Kidney tubule cell (primary cell): ENCODE data around the gene POLR3A.
A peak's percentile ranks its signal among the peaks of the same experiment; 100 is the strongest.
"Not testable (repeated sequence)": the region's sequence is repeated elsewhere in the genome, so short reads cannot be mapped to it uniquely, and the experiment has no call there.

Source experiments
- DNase-seq: peaks from one replicate; pipeline ENCODE4 v3.0.0-alpha.2; 2018; ENCODE audit warnings: low spot score

POLR3A gene

GRCh38 chr10:78029269-78030226 lies at the start of gene POLR3A:
Gene POLR3A (minus strand): TSS chr10:78029515. CDS start chr10:78029407, 108 bp downstream.
- DNase-seq = peak; percentile 98

GRCh38 chr10:78078539-78079330 lies 49.4 kb upstream of the POLR3A start:
- no peak for DNase-seq

- not testable (repeated sequence) for DNase-seq
Measured at GRCh38 chr10:78075806-78076205, 46.5 kb upstream of the POLR3A start.

- no peak for DNase-seq
Measured at GRCh38 chr10:78072504-78072903, 43.2 kb upstream of the POLR3A start.

DNA sequence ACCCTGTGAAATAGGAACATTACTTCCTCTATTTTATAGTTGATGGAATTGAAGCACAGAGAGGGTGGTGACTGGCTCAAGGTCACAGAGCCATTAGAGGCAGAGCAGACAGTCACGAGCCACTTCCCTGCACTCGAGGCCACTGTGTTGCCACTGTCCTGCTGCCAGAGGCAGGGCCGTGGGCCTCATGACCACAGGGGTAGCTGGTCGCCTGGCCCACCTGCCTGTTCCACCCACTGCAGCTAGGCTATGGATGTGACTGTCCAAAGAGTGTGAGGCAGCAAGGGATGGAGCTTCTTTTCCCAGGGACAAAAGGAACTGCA lies 42.5 kb upstream of the POLR3A start:
- DNase-seq = no peak

DNA sequence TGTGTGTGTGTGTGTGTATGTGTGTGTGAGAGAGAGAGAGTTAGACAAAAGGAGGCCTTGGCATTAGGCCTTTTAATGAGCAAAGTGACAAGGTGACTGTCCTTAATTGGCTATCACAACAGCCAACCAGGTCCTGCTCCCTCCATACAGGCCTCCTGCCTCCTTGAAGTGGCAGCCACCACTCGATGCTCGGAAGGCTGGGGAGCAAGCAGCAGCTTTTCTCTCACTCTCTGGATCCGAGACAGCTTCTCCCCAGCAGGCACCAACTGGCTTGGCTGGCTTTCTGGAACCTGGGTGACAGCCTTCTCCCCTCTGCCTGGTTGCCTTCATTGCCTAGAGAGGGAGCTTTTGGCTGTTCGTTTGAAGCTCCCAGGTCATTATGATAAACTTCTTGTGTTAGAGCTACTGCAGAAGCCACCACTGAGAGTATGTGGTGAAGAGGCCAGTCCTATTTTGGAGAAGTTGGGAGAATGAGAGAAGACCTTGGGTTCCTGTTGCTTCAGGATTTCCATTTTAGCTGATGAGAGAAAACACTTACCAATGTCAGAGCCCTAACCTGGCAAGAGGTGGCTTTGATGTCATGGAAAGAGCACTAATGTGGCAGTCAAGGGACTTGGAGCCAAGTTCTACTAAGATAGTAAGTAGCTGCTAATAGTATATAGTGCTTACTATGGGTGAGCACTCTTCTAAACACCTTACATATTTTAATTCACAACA lies 42.0 kb upstream of the POLR3A start:
- DNase-seq = no peak

GRCh38 chr10:78070726-78071125 lies 41.4 kb upstream of the POLR3A start:
- DNase-seq = no peak

GRCh38 chr10:78070064-78070463 lies 40.7 kb upstream of the POLR3A start:
- DNase-seq = not testable (repeated sequence)

- DNase-seq = no peak
Measured at GRCh38 chr10:78069151-78069550, 39.8 kb upstream of the POLR3A start.

GRCh38 chr10:78066728-78067430 lies 37.6 kb upstream of the POLR3A start:
- no peak for DNase-seq

DNA sequence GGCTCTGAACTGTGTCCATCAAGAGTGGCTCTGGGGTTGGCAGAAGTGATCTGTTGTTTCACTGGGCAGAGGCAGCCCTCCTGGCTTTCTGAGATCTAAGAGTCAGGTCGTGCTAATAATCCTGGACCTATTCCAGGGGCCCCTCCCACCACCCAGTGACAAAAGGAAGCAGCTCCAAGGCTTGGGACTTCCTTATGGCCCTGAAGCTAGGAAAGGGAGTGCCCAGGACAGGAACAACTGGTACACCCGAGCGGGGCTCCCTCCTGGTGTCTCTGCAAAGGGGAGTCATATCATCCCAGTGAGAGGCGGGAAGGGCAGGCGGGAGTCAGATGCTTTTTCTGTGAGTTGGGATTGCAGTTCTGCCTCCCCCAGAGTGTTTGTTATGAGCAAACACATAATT lies 36.7 kb upstream of the POLR3A start:
- DNase-seq = no peak

- DNase-seq = no peak
Measured at GRCh38 chr10:78065611-78066010, 36.3 kb upstream of the POLR3A start.

- not testable (repeated sequence) for DNase-seq
Measured at GRCh38 chr10:78064919-78065318, 35.6 kb upstream of the POLR3A start.

DNA sequence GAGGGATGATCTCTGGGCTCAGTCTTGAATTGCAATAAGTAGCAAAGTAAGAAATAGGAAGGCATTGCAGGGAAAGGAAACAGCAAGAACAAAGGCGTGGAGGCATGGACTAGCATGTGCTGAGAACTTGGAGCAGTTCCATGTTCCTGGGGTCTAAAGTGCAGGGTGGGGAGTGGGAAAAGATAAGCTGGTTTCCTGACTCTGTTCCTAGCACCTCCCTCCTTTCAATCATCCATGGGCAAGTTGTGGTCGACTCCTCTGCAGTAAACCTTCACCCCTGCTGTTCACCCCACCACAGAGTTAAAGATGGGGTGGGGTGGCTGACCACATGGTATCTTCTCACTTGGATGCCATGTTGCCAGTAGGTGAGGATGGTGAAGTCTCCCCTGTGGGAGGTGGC lies 33.9 kb upstream of the POLR3A start:
- DNase-seq = no peak

DNA sequence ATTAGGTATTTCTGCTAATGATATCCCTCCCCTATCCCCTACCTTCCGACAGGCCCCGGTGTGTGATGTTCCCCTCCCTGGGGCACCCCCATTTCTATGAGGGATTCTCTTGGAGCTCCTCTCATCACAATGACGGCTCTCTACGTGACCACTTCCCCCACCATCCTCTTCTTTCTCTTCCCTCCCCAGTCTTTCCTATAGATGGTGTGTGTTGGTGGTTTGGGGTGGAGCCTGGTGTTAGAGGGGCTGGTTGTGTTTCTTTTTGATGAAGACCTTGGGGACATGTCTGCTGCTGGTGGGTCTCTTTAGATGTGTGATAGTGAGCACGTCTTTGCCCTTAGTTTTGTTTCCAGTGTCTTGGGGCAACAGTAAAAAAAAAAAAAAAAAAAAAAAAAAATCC lies 33.0 kb upstream of the POLR3A start:
- no peak for DNase-seq

DNA sequence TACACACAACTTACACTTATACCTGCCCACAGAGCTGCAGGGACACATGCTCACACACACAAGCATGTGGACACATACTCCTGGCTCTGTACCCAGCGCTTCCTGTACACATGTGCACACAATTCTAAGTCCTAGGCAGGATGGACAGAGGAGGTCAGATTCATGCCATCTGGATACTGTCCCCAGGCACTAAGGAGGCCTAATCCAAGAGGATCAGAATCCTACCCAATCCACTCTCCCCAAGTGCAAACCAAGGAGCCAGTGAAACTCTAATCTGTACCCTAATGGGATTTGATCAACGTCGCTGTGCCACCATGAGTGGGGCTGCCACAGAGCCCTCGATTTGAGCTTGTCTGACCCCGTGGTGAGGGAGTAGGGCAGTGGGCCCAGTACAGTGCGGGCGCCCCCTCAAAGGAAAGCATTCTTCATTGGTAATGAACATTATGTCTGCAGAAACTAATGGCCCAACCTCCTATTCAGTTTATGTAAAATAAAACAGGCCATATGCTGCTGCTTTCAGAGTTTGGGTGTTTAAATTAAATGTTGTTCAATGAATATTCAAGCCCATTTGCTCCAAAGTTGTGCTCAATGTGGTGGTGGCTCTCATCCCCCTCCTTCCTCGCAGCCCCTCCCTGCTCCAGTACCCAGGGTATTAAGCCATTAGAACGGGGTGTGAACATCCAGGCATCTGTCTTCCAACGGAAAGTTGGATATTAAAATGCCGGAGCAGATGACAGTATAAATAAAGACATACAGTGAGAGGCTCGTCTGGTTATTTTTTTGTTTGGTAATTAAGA lies 30.8 kb upstream of the POLR3A start:
- no peak for DNase-seq

DNA sequence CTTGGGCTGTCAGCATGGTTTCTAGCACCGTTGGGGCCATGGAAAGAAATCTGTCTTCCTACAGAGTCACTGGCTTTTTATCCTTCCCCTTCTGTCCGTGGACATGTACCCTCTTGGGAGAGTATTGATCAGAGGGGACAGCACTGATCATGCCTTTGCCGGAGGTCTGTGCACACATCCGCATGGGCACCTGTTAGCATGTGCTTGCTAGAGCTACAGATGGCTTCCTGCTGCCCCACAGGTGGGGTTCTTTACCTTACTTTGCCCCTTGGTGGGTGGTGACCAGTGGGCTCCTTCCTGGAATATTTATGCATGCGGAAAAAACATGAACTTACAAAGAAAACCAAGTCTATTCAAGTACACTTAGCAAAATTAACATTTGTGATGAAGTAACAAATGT lies 29.2 kb upstream of the POLR3A start:
- no peak for DNase-seq

DNA sequence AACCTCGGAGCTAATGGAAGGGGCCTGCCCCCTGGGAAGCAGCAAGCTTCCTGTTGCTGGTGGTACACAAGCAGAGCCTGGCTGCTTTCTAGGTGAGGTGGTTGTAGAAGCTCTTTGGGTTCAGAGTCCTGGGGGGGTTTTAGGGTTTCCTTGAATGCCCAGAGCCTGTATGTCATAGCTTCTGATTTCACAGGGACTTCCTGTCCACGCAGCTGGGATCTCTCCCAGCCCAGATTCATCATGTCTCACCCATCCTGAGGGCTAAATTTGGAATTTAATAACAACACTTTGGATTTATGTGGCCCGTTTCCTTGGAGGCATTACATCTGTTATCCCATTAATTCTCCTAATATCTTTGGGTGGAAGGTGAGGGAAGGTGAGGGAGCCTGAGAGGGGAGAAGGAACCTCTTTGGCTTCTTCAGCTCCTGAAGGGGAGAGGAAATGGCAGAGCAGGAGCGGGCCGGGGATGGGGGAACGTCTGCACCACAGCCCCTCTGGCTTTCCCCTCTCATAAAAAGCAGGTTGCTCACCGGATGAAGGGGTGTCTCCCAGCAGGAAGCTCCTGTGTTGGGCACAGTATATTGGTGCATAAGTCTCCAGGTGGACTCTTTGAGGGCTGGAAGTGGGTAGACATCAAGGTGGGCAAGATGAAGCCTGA lies 24.0 kb upstream of the POLR3A start:
- DNase-seq = no peak

GRCh38 chr10:78049851-78050250 lies 20.5 kb upstream of the POLR3A start:
- no peak for DNase-seq

DNA sequence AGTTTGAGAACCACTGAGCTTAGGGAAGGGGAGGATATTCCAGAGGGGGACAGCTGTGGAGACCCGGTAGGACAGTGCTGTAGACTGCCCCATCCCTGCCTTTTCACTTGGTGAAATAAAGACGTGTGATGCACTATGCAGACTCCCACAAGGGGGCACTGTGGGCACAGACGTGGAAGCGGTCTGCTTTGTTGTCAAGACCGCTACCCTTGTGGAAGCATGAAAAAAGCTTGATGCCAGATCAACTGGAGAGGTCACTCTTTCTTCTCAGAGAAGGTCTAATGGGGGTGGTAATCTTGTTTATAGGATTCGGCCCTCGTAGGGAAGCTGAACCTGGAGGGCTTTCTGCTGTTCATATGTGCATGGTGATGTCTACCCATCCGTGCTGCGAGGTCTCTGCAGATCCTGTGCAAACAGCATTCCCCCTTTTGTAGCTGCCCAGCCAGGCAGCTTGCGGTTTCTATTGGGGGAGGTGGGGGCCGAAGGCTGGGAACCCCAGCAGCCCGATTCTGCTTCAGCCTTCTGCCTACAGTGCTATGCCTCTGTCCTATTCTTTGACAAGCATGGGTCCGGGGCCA lies 18.1 kb upstream of the POLR3A start:
- DNase-seq = peak; percentile 79
